Activated CD4-positive, alpha-beta T cell treated with anti-CD3 and anti-CD28 coated beads for 36 hours (primary cell): ENCODE data around the gene SPACA7. TPM values are rescaled to one million over a fixed set of nuclear protein-coding genes. Genes with fewer than 3 reads are reported as not detected.

Experiments used
- ATAC-seq: fragments of 200-7000 bp; cut with Tn5 transposase; one replicate; pipeline ENCODE4 v1.10.0; 2021; ENCODE audit warnings: mild to moderate bottlenecking, moderate library complexity
- CTCF ChIA-PET: fragments of 350-600 bp; sonication (Branson Sonifier 250); formaldehyde crosslinking; loops from one replicate; lab custom pipeline; 2021; ENCODE audit warnings: antibody characterized with exemption; lab: Charles Lee
- POLR2A ChIA-PET: fragments of 350-600 bp; sonication (Branson Sonifier 250); formaldehyde crosslinking; loops from one replicate; lab custom pipeline; 2021; ENCODE audit warnings: antibody characterized with exemption, inconsistent platforms; lab: Charles Lee
- DNase-seq: peaks from one replicate; pipeline ENCODE4 v3.0.0-alpha.2; 2020
- H3K27ac Mint-ChIP-seq: one replicate; pipeline ENCODE4 v1.8.0; 2021; ENCODE audit warnings: mixed read lengths
- H3K27me3 Mint-ChIP-seq: one replicate; pipeline ENCODE4 v1.8.0; 2021; ENCODE audit warnings: mixed read lengths
- H3K36me3 Mint-ChIP-seq: one replicate; pipeline ENCODE4 v1.8.0; 2021; ENCODE audit warnings: low read depth, mixed read lengths
- H3K4me1 Mint-ChIP-seq: one replicate; pipeline ENCODE4 v1.8.0; 2021; ENCODE audit warnings: mixed read lengths
- H3K4me3 Mint-ChIP-seq: one replicate; pipeline ENCODE4 v1.8.0; 2021; ENCODE audit warnings: mild to moderate bottlenecking, moderate library complexity, mixed read lengths
- H3K9me3 Mint-ChIP-seq: one replicate; pipeline ENCODE4 v1.8.0; 2021; ENCODE audit warnings: low read depth, mixed read lengths
- intact Hi-C, 2 experiments: fragments of 100-400 bp; cut with DNase I in 1 of 2; cut with micrococcal nuclease in 1 of 2; formaldehyde crosslinking; loops; one replicate each; pipeline versions ENCODE4 v1.14.2 to v1.15.1; 2022 to 2024; cut with DNase I, micrococcal nuclease
- total RNA-seq, 2 experiments: library from RNA; stranded (reverse); gene quantifications; one replicate each; pipeline ENCODE4 v1.2.3, GENCODE V29; 2021

SPACA7 gene
- total RNA-seq, 2 experiments from 2014 or later, result not detected

DNA sequence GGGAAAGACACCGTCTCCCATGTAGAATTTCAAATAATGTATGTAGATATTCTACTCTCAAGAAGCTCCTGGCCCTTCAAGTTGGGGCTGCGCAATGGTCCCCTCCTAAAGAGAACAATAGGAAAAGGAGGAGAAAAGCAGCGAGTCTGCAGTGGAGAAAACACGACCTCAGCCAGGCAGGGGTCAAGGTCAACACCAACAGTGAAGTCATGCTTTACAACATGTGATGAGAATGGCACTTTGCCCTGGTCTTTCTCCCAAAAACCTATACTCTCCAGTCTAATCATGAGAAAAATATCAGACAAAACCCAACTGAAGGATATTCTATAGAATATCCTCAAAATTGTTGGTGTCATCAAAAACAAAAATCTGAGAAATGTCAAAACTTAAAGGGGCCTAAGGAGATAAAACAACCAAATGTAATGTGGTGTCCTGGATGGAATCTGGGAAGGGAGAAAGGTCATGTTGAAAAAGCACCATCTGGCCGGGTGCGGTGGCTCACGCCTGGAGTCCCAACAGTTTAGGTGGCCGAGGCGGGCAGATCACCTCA, 101.0 kb downstream of the SPACA7 start:
- CTCF ChIA-PET, result no interaction called here
- H3K27ac Mint-ChIP-seq, result no peak overlapping the region
- H3K9me3 Mint-ChIP-seq, result peaks cover 3% of the 10 kb centered on the region
- intact Hi-C loops, result no loop called here
- no peak for ATAC-seq
- no peak overlapping the region for H3K4me3 Mint-ChIP-seq
- peaks cover 2% of the 10 kb centered on the region for H3K4me1 Mint-ChIP-seq
- no peaks in the 10 kb centered on the region for H3K27me3 Mint-ChIP-seq
- no peak for DNase-seq
- POLR2A ChIA-PET, result no interaction called here
- H3K36me3 Mint-ChIP-seq, result no peaks in the 10 kb centered on the region

DNA sequence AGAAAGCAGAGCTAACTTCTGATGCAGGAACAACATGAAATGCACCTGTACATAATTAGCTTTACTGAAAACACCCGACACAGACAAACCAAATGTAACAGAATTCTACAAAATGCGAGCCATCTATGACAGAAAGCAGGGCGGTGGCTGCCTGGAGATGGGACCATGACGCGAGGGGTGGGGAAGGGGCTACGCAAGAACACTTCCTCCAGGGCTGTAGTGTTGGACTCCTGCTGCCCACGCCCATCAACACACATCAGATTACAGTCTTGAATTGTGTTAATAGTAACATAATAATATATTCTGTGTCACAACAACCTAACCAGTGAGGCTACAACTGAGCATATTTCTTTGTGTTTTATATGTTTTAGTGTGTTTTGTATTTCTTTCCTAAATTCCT, 103.2 kb downstream of the SPACA7 start:
- DNase-seq (no peak), ATAC-seq (no peak)
- intact Hi-C loops, result no loop called here
- POLR2A ChIA-PET, result no interaction called here
- no peak overlapping the region for H3K27ac Mint-ChIP-seq
- no peaks in the 10 kb centered on the region for H3K27me3 Mint-ChIP-seq
- peaks cover 3% of the 10 kb centered on the region for H3K9me3 Mint-ChIP-seq
- H3K4me3 Mint-ChIP-seq, result no peak overlapping the region
- peaks cover 2% of the 10 kb centered on the region for H3K36me3 Mint-ChIP-seq
- peaks cover 2% of the 10 kb centered on the region for H3K4me1 Mint-ChIP-seq
- CTCF ChIA-PET, result interaction anchor here (0.5 kb wide), 1 partner anchor 62 kb away, joined by 4 read pairs; no protein-coding TSS in a partner anchor

DNA sequence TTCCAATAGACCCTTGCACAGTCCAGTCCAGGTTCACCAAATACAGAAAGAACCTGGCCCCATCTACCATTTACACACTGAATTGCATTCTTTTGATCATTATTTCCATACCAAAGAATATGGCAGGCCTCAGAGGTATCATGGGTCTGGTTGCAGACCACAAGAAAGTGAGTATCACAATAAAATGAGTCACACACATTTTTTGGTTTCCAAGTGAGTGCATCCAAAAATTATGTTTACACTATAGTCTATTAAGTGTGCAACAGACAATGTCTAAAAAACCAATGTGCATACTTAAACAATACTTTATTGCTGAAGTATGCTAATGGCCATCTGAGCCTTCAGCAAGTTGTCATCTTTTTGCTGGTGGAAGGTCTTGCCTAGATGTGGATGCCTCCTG, 105.3 kb downstream of the SPACA7 start:
- Mint-ChIP-seq H3K4me3 (no peak overlapping the region), H3K9me3 (peaks cover 3% of the 10 kb centered on the region), H3K4me1 (peaks cover 2% of the 10 kb centered on the region), H3K27ac (no peak overlapping the region), H3K36me3 (peaks cover 17% of the 10 kb centered on the region), H3K27me3 (no peaks in the 10 kb centered on the region)
- intact Hi-C loops, result no loop called here
- ChIA-PET POLR2A (no interaction called here), CTCF (no interaction called here)
- DNase-seq (no peak), ATAC-seq (peak; percentile 64)

DNA sequence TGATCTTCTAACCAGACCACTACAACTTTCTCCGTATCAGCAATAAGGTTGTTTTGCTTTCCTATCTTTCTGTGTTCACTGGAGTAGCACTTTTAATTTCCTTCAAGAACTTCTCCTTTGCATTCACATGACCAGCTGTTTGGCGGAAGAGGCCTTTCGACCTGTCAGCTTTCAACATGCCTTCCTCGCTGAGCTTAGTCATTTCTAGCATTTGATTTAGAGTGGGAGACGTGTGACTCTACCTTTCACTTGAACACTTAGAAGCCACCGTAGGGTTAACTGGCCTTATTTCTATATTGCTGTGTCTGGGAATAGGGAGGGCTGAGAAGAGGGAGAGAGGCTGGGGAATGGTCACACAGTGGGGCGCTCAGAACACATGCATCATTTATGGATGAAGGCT, 107.1 kb downstream of the SPACA7 start:
- intact Hi-C loops, result no loop called here
- peaks cover 36% of the 10 kb centered on the region for H3K36me3 Mint-ChIP-seq
- H3K9me3 Mint-ChIP-seq, result peaks cover 3% of the 10 kb centered on the region
- no peaks in the 10 kb centered on the region for H3K27me3 Mint-ChIP-seq
- H3K4me1 Mint-ChIP-seq, result peaks cover 2% of the 10 kb centered on the region
- ATAC-seq (no peak), DNase-seq (no peak)
- no peak overlapping the region for H3K4me3 Mint-ChIP-seq
- ChIA-PET POLR2A (interaction anchor here (0.6 kb wide), 1 partner anchor 1755 kb away, joined by 4 read pairs; no protein-coding TSS in a partner anchor), CTCF (interaction anchor here (0.7 kb wide), 2 partner anchors 9 to 97 kb away, joined by 3 to 7 read pairs; no protein-coding TSS in a partner anchor)
- H3K27ac Mint-ChIP-seq, result no peak overlapping the region

Other genes with a start within 250 kb of the SPACA7 start
- gene TUBGCP3, start 211.8 kb downstream of the SPACA7 start, total RNA-seq, result 10 to 100 TPM; 57.2 to 60.5 TPM